Endothelial cell of coronary artery (primary cell): ENCODE data around the gene GNGT1. TPM values are rescaled to one million over a fixed set of nuclear protein-coding genes. Genes with fewer than 3 reads are reported as not detected.

ENCODE experiments used
- total RNA-seq: library from RNA; depleted of rRNA; stranded (reverse); fragments of >200 nt; gene quantifications from 2 replicates; pipeline ENCODE4 v1.2.3, GENCODE V29; 2014

Gene GNGT1
- total RNA-seq: not detected in 2 replicates

DNA sequence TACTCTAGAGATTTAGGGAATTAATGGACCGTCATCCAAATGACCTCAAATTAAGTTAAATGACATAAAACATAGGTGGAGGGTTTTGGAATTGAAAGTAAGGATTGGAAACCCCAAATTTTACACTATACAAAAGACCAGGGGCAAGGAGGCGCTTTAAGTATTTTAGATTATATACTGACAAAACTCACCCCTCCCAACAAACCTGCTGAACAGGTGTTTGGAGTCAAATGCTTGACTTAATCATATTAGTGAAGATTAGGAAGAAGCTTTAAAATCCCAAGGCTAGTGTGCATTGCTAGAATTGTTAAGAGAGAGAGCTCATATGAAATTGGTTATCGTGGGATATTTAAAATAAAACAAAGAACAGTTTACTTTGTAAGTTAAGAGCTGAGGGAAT, at the start of gene GNGT1:
TSS of gene GNGT1 (plus strand) at position 301 of the 400 bp plus-strand sequence. CDS start 180 bp downstream, outside the sequence.

DNA sequence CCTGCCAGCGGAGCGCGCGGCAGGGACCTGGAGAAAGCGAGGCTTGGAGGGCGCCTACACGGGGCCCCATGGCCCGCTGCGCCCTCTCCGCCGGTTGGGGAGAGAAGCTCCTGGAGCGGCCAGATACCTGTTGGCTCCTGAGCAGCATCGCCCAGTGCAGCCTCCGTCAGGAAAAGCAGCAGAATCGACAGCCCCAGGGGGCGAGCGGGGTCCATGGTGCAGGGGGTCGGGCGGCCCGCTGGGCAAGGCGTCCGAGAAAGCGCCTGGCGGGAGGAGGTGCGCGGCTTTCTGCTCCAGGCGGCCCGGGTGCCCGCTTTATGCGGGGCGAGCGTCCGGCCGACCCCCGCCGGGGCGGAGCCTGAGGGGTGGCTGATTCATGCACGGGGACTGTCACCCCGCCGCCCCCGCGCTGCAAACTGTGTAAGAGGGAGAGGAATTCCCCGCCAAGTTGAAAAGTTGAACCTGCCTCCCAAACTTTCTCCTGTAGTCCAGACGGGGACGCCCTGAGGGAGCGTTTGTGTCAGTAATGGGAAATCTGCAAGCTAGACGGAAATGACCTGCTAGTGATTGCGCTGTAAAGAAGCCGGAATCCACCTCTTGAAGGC, 15.8 kb upstream of the GNGT1 start, which contains the start of gene TFPI2:
TSS of gene TFPI2 (minus strand) at position 290 of the 605 bp plus-strand sequence. CDS start at position 215, 75 bp downstream.

DNA sequence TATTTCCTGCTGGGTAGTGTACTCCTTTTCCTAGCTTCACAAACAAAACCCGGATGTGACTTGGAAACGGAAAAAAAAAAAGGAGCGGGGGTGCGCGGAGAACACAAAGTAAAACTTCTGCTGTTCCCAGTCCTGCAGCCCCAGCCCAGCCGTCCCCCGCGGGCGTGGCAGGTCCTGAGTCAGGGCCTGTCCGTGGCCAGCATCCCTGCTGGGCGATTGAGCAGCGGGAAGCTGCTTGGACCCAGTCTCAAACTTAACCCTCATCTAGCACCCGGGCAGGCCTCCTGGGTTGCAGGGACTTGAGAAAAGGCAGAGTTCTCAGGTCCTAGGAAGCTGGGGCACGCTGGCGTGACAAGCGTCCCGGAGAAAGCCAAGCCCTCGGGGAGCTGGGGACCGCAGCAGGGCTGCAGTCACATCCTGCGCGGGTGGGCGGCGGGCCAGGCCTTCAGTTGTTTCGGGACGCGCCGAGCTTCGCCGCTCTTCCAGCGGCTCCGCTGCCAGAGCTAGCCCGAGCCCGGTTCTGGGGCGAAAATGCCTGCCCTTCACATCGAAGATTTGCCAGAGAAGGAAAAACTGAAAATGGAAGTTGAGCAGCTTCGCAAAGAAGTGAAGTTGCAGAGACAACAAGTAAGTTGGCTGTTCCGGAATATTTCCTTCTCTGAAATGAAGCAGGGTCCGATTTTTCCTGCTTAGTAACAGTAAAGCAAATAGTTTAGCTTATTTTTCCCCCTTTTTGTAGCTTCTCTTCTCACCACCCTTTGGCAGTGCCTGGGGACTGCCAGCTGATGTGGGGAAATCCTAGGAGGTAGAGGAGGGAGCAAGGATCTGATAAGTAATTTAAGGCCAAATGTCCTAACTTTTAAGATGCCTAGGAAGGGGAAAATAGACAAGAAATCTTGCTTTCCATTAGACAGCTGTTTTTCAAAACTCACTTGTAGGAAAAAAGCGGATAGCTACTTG, 15.5 kb downstream of the GNGT1 start, which contains the start of gene GNG11:
TSS of gene GNG11 (plus strand) at position 129 of the 960 bp plus-strand sequence. CDS start at position 532, 403 bp downstream.

Other genes starting within 250 kb of the GNGT1 start
- gene TFPI2, start 15.8 kb upstream of the GNGT1 start, total RNA-seq: 3.3 and 79.7 TPM in 2 replicates
- 104 and 146 TPM in 2 replicates for gene GNG11, start 15.2 kb downstream of the GNGT1 start, total RNA-seq
- gene BET1, start 97.8 kb downstream of the GNGT1 start, total RNA-seq: 22.6 and 23.8 TPM in 2 replicates